CD14-positive monocyte (primary cell): ENCODE measurements around the gene PATJ. TPM values are rescaled to one million over a fixed set of nuclear protein-coding genes. Genes with fewer than 3 reads are reported as not detected.

ENCODE experiments used
- DNase-seq, 3 donors: peaks; one replicate each; pipeline ENCODE4 v3.0.0-alpha.2; 2011 to 2022
- H2AFZ ChIP-seq: 2 replicates; pipeline ENCODE4 v1.6.0; 2012; ENCODE audit warnings: mild to moderate bottlenecking, low read depth, low read length, inconsistent platforms; ENCODE audit not compliant: insufficient read depth, poor library complexity, severe bottlenecking
- H3K27ac ChIP-seq, 2 donors: 1 replicate in 1 of 2; 2 replicates in 1 of 2; pipeline ENCODE4 v1.5.1; 2012 to 2013; ENCODE audit warnings: low read length in 2 of 2, control low read depth in 1 of 2, inconsistent platforms in 1 of 2, low read depth in 1 of 2, mild to moderate bottlenecking in 1 of 2
- H3K27me3 ChIP-seq, 2 donors: one replicate each; pipeline versions ENCODE4 v1.6.0 to v1.6.1; 2011 to 2013; ENCODE audit warnings: low read length in 2 of 2; ENCODE audit not compliant: control insufficient read depth in 2 of 2, insufficient read depth in 2 of 2
- H3K36me3 ChIP-seq, 2 donors: replicated peaks in 1 of 2; 1 replicate in 1 of 2; 2 replicates in 1 of 2; pipeline versions ENCODE4 v1.5.1 to v1.6.1; 2012 to 2013; ENCODE audit warnings: low read length in 2 of 2, control low read depth in 1 of 2, inconsistent platforms in 1 of 2, mild to moderate bottlenecking in 1 of 2; ENCODE audit not compliant: insufficient read depth in 2 of 2, control insufficient read depth in 1 of 2
- H3K4me1 ChIP-seq, 2 donors: 1 replicate in 1 of 2; 2 replicates in 1 of 2; pipeline versions ENCODE4 v1.5.1 to v1.6.1; 2012 to 2013; ENCODE audit warnings: low read length in 2 of 2, control low read depth in 1 of 2, inconsistent platforms in 1 of 2, mild to moderate bottlenecking in 1 of 2, moderate library complexity in 1 of 2; ENCODE audit not compliant: insufficient read depth in 2 of 2, control insufficient read depth in 1 of 2
- H3K4me2 ChIP-seq: replicated peaks from 2 replicates; pipeline ENCODE3; 2012; ENCODE audit warnings: low read length, moderate library complexity, mild to moderate bottlenecking; ENCODE audit not compliant: poor library complexity, severe bottlenecking; ENCODE audit errors: extremely low read depth
- H3K4me3 ChIP-seq, 3 experiments: fragments of 200-600 bp in 1 of 3; sonication (generic) in 1 of 3; replicated peaks in 1 of 3; 1 replicate in 2 of 3; 2 replicates in 1 of 3; pipeline ENCODE4 v1.5.1; 2011 to 2013; ENCODE audit warnings: low read length in 3 of 3, mild to moderate bottlenecking in 3 of 3, control low read depth in 2 of 3, low read depth in 2 of 3, inconsistent platforms in 1 of 3, moderate library complexity in 1 of 3
- H3K79me2 ChIP-seq: 2 replicates; pipeline ENCODE4 v1.6.0; 2012; ENCODE audit warnings: mild to moderate bottlenecking, control low read depth, inconsistent platforms, low read length, moderate library complexity; ENCODE audit not compliant: insufficient read depth
- H3K9ac ChIP-seq: 2 replicates; pipeline ENCODE4 v1.6.0; 2017; ENCODE audit warnings: low read length, mild to moderate bottlenecking; ENCODE audit not compliant: insufficient read depth, poor library complexity, severe bottlenecking
- H3K9me3 ChIP-seq, 2 donors: replicated peaks in 1 of 2; 1 replicate in 1 of 2; 2 replicates in 1 of 2; pipeline versions ENCODE4 v1.5.1 to v1.6.1; 2012 to 2013; ENCODE audit warnings: low read length in 2 of 2, control low read depth in 1 of 2; ENCODE audit not compliant: control insufficient read depth in 1 of 2, insufficient read depth in 1 of 2
- H4K20me1 ChIP-seq: 2 replicates; pipeline ENCODE4 v1.6.0; 2012; ENCODE audit warnings: mild to moderate bottlenecking, low read length, control low read depth, moderate library complexity; ENCODE audit not compliant: insufficient read depth
- H3K27ac Mint-ChIP-seq, 7 donors: one replicate each; pipeline ENCODE4 v1.8.0; 2020; ENCODE audit warnings: mild to moderate bottlenecking in 7 of 7, mixed read lengths in 7 of 7, moderate library complexity in 6 of 7, inconsistent platforms in 2 of 7
- H3K27me3 Mint-ChIP-seq, 3 donors: one replicate each; pipeline ENCODE4 v1.8.0; 2021 to 2022; ENCODE audit warnings: low read depth in 3 of 3, mild to moderate bottlenecking in 3 of 3, mixed read lengths in 3 of 3, moderate library complexity in 3 of 3, inconsistent platforms in 1 of 3
- H3K36me3 Mint-ChIP-seq, 2 donors: one replicate each; pipeline ENCODE4 v1.8.0; 2020; ENCODE audit warnings: mixed read lengths in 2 of 2, inconsistent platforms in 1 of 2, mild to moderate bottlenecking in 1 of 2
- H3K4me1 Mint-ChIP-seq: one replicate; pipeline ENCODE4 v1.8.0; 2020; ENCODE audit warnings: mild to moderate bottlenecking, mixed read lengths
- H3K4me3 Mint-ChIP-seq, 2 donors: one replicate each; pipeline ENCODE4 v1.8.0; 2020; ENCODE audit warnings: mild to moderate bottlenecking in 2 of 2, mixed read lengths in 2 of 2, moderate library complexity in 1 of 2
- H3K9me3 Mint-ChIP-seq, 7 donors: one replicate each; pipeline ENCODE4 v1.8.0; 2020 to 2022; ENCODE audit warnings: mixed read lengths in 7 of 7, mild to moderate bottlenecking in 6 of 7, moderate library complexity in 6 of 7, inconsistent platforms in 2 of 7
- CTCF ChIP-seq: fragments of 200-600 bp; IDR thresholded peaks from one replicate; pipeline ENCODE4 v1.8.0; 2022; ENCODE audit warnings: antibody characterized with exemption, mild to moderate bottlenecking
- WGBS: methylation state at CpG from one replicate; pipeline ENCODE4 v1.1.5; 2013; ENCODE audit warnings: missing lambda C conversion rate; ENCODE audit not compliant: insufficient coverage; 5-methylcytosine and 5-hydroxymethylcytosine counted together
- intact Hi-C, 2 donors: fragments of 100-400 bp; cut with micrococcal nuclease; formaldehyde crosslinking; loops; one replicate each; pipeline versions ENCODE4 v1.15.0 to v1.15.1; 2023
- polyA plus RNA-seq, 3 donors: library from polyadenylated mRNA; depleted of rRNA in 1 of 3; unstranded in 2 of 3; stranded (reverse) in 1 of 3; fragments of 300-500 nt in 2 of 3; fragments of >200 nt in 1 of 3; fragmentation: Illumina TruSeq in 2 of 3; gene quantifications; 1 replicate in 2 of 3; 2 replicates in 1 of 3; pipeline ENCODE4 v1.2.3, GENCODE V29; 2012 to 2021

Gene PATJ
- polyA plus RNA-seq, 3 donors = 0.01 to 0.23 TPM; not detected in 1

GRCh38 chr1:61925591-61926298, 183.5 kb downstream of the PATJ start:
- DNase-seq = no peak
- no peaks in the 10 kb centered on the region for H3K27me3 ChIP-seq
- no peak overlapping the region for H3K9ac ChIP-seq
- H3K4me1 Mint-ChIP-seq = no peaks in the 10 kb centered on the region
- peaks cover 0 to 3% (median 2%) of the 10 kb centered on the region in 3 donors for H3K27me3 Mint-ChIP-seq
- H3K9me3 Mint-ChIP-seq = no peaks in the 10 kb centered on the region
- no peaks in the 10 kb centered on the region for H3K36me3 Mint-ChIP-seq
- H3K27ac ChIP-seq = no peak overlapping the region
- H2AFZ ChIP-seq = no peak overlapping the region
- WGBS = 86% methylated on average over 1 of the region's 1 CpG
- no peaks in the 10 kb centered on the region for H3K9me3 ChIP-seq
- H4K20me1 ChIP-seq = no peaks in the 10 kb centered on the region
- H3K4me2 ChIP-seq = no peak overlapping the region
- H3K27ac Mint-ChIP-seq = no peak overlapping the region
- intact Hi-C loops = no loop called here
- no peaks in the 10 kb centered on the region for H3K36me3 ChIP-seq
- no peaks in the 10 kb centered on the region for H3K4me1 ChIP-seq
- H3K4me3 Mint-ChIP-seq = no peak overlapping the region
- no peak for TF ChIP-seq CTCF
- H3K4me3 ChIP-seq = no peak overlapping the region
- H3K79me2 ChIP-seq = no peaks in the 10 kb centered on the region

- no peak for DNase-seq
- no peak overlapping the region for H3K4me3 Mint-ChIP-seq
- no peaks in the 10 kb centered on the region for H4K20me1 ChIP-seq
- H3K4me1 Mint-ChIP-seq = no peaks in the 10 kb centered on the region
- no peaks in the 10 kb centered on the region for H3K4me1 ChIP-seq
- no peak for TF ChIP-seq CTCF
- H3K79me2 ChIP-seq = no peaks in the 10 kb centered on the region
- intact Hi-C loops = no loop called here
- H3K36me3 Mint-ChIP-seq = no peaks in the 10 kb centered on the region
- no peak overlapping the region for H3K27ac ChIP-seq
- no peak overlapping the region for H3K4me3 ChIP-seq
- H2AFZ ChIP-seq = no peak overlapping the region
- no peaks in the 10 kb centered on the region for H3K9me3 Mint-ChIP-seq
- no peaks in the 10 kb centered on the region for H3K27me3 ChIP-seq
- H3K9me3 ChIP-seq = no peaks in the 10 kb centered on the region
- H3K27me3 Mint-ChIP-seq = peaks cover 0 to 3% (median 2%) of the 10 kb centered on the region in 3 donors
- no peaks in the 10 kb centered on the region for H3K36me3 ChIP-seq
- WGBS = no CpG with 5 or more reads among the region's 3 CpGs
- no peak overlapping the region for H3K4me2 ChIP-seq
- no peak overlapping the region for H3K9ac ChIP-seq
- no peak overlapping the region for H3K27ac Mint-ChIP-seq
Observed at GRCh38 chr1:61926597-61926996, 184.3 kb downstream of the PATJ start.
